Left lung (tissue), 10 donors: ENCODE measurements around the gene TTC24. TPM values are rescaled to one million over a fixed set of nuclear protein-coding genes. Genes with fewer than 3 reads are reported as not detected.

Experiments used
- ATAC-seq: fragments of 200-7000 bp; cut with Tn5 transposase; one replicate; pipeline ENCODE4 v1.9.1; 2020; ENCODE audit warnings: moderate library complexity
- DNase-seq, 4 donors: peaks; one replicate each; pipeline ENCODE4 v3.0.0-alpha.2; 2013 to 2020
- H3K27ac ChIP-seq, 2 donors: fragments of 200-600 bp; sonication (generic) in 1 of 2; one replicate each; pipeline versions ENCODE4 v1.5.0 to v1.8.0; 2020 to 2021
- H3K27me3 ChIP-seq, 2 donors: fragments of 200-600 bp; sonication (generic) in 1 of 2; one replicate each; pipeline versions ENCODE4 v1.5.0 to v1.8.0; 2020 to 2021
- H3K36me3 ChIP-seq, 2 donors: fragments of 200-600 bp; sonication (generic) in 1 of 2; one replicate each; pipeline versions ENCODE4 v1.5.0 to v1.8.0; 2020 to 2021
- H3K4me1 ChIP-seq, 2 donors: fragments of 200-600 bp; one replicate each; pipeline ENCODE4 v1.8.0; 2021
- H3K4me3 ChIP-seq, 2 donors: fragments of 200-600 bp; sonication (generic) in 1 of 2; one replicate each; pipeline versions ENCODE4 v1.5.0 to v1.8.0; 2020 to 2021; ENCODE audit warnings: mild to moderate bottlenecking in 1 of 2
- H3K9me3 ChIP-seq, 2 donors: fragments of 200-600 bp; sonication (generic) in 1 of 2; one replicate each; pipeline versions ENCODE4 v1.5.0 to v1.8.0; 2020 to 2021
- intact Hi-C, 2 donors: fragments of 100-400 bp; cut with DNase I; formaldehyde crosslinking; loops; one replicate each; pipeline versions ENCODE4 v1.11.2 to v1.14.2; 2022
- polyA plus RNA-seq, 6 donors: library from polyadenylated mRNA; unstranded; fragments of 120-200 nt; gene quantifications; one replicate each; pipeline ENCODE4 v1.2.1, GENCODE V29; 2013; ENCODE audit not compliant: insufficient read length in 6 of 6
- total RNA-seq, 2 donors: library from RNA; stranded (reverse); fragmentation: NEBNext Ultra II Directional; extraction: Animal tissue kit (Norgen Biotek cat#: 25700); gene quantifications; one replicate each; pipeline ENCODE4 v1.2.1, GENCODE V29; 2021
- TF ChIP-seq, protein P1 (sequence below), 2 donors: fragments of 200-600 bp; sonication (generic) in 1 of 2; IDR thresholded peaks; one replicate each; pipeline versions ENCODE4 v1.5.0 to v1.8.0; 2021; ENCODE audit warnings: antibody characterized with exemption in 2 of 2
- donor health status: DM: no; HTN: yes; CAD: no.
- donor health status: DM: no; HTN: no; CAD: no.

Gene TTC24
- total and polyA plus RNA-seq, 8 donors = 0.07 to 0.34 (median 0.16) TPM; not detected in 4

DNA sequence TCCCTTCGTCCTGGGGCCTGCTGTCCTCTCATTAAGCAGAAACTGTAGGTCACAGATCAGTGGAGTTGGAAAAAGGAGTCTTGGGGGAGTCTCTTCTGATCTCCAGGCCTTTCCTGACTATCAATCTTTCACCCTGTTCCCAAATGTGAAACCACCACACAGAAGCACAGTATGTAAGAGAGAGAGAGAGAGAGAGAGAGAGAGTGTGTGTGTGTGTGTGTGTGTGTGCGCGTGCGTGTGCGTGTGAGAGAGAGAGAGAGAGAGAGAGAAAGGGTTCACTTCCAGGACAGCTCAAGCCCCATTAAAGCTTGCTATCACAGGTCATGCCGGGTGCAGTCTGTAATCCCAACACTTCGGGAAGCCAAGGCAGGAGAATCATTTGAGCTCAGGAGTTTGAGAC, 1.5 kb upstream of the TTC24 start:
- no peak overlapping the region for H3K27ac ChIP-seq
- no peaks in the 10 kb centered on the region for H3K27me3 ChIP-seq
- DNase-seq = no peak
- no peaks in the 10 kb centered on the region for H3K36me3 ChIP-seq
- no peak overlapping the region for H3K4me3 ChIP-seq
- TF ChIP-seq, protein P1, sequence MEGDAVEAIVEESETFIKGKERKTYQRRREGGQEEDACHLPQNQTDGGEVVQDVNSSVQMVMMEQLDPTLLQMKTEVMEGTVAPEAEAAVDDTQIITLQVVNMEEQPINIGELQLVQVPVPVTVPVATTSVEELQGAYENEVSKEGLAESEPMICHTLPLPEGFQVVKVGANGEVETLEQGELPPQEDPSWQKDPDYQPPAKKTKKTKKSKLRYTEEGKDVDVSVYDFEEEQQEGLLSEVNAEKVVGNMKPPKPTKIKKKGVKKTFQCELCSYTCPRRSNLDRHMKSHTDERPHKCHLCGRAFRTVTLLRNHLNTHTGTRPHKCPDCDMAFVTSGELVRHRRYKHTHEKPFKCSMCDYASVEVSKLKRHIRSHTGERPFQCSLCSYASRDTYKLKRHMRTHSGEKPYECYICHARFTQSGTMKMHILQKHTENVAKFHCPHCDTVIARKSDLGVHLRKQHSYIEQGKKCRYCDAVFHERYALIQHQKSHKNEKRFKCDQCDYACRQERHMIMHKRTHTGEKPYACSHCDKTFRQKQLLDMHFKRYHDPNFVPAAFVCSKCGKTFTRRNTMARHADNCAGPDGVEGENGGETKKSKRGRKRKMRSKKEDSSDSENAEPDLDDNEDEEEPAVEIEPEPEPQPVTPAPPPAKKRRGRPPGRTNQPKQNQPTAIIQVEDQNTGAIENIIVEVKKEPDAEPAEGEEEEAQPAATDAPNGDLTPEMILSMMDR (IDR thresholded peaks at IDR 0.05) = no peak
- ATAC-seq = no peak
- no peaks in the 10 kb centered on the region for H3K9me3 ChIP-seq
- intact Hi-C loops = no loop called here
- no peaks in the 10 kb centered on the region for H3K4me1 ChIP-seq

DNA sequence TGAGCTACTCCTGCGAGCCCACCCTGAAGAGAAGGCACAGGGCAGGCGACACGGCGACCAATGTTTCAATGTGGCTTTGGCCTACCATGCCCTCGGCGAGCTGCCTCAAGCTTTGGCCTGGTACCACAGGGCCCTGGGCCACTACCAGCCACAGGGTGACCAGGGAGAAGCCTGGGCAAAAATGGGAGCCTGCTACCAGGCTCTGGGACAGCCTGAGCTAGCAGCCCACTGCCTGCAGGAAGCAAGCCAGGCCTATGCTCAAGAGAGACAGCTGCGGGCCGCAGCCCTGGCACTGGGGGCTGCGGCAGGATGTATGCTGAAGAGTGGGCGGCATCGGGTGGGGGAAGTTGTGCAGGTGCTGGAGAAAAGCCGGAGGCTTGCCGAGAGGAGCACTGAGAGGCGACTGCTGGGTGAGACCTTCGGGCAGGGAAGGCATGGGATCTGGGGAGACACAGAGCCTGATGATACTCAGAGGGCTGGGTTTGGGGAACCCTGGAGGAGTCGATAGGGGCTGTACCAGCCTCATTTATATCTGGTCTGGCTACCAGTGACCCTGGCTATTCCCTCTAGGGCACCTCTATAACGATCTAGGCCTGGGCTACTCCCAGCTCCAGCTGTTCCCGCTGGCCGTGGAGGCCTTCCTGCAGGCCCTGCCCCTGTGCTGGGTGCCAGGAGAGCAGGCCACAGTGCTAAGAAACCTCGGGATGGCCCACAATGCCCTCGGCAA, 2.3 kb downstream of the TTC24 start:
- Histone ChIP-seq H3K4me3 (no peak overlapping the region), H3K27ac (no peak overlapping the region), H3K4me1 (peaks cover 0 to 7% of the 10 kb centered on the region in 2 donors), H3K27me3 (no peaks in the 10 kb centered on the region), H3K36me3 (no peaks in the 10 kb centered on the region), H3K9me3 (no peaks in the 10 kb centered on the region)
- ATAC-seq (no peak), DNase-seq (no peak)
- intact Hi-C loops = no loop called here
- TF ChIP-seq, protein P1 (IDR thresholded peaks at IDR 0.05) = no peak

- Histone ChIP-seq H3K4me1 (peaks cover 0 to 7% of the 10 kb centered on the region in 2 donors), H3K4me3 (no peak overlapping the region), H3K27ac (no peak overlapping the region), H3K9me3 (no peaks in the 10 kb centered on the region), H3K27me3 (no peaks in the 10 kb centered on the region), H3K36me3 (no peaks in the 10 kb centered on the region)
- no peak for DNase-seq
- ATAC-seq = no peak
- TF ChIP-seq, protein P1 (IDR thresholded peaks at IDR 0.05) = no peak
- intact Hi-C loops = no loop called here
Measured at GRCh38 chr1:156582388-156583017, 3.0 kb downstream of the TTC24 start.

GRCh38 chr1:156583821-156584622, 4.5 kb downstream of the TTC24 start:
- TF ChIP-seq, protein P1 (IDR thresholded peaks at IDR 0.05) = peak; percentile 92 to 96
- H3K27ac ChIP-seq = no peak overlapping the region
- H3K4me3 ChIP-seq = no peak overlapping the region
- no peaks in the 10 kb centered on the region for H3K36me3 ChIP-seq
- ATAC-seq (peak; percentile 83), DNase-seq (peak in 3 of 4 donors; percentile 57 to 80 (median 61))
- H3K9me3 ChIP-seq = no peaks in the 10 kb centered on the region
- H3K4me1 ChIP-seq = peaks cover 0 to 7% of the 10 kb centered on the region in 2 donors
- intact Hi-C loops = no loop called here
- no peaks in the 10 kb centered on the region for H3K27me3 ChIP-seq

GRCh38 chr1:156584813-156585212, 5.3 kb downstream of the TTC24 start:
- TF ChIP-seq, protein P1 (IDR thresholded peaks at IDR 0.05) = no peak
- Histone ChIP-seq H3K27ac (no peak overlapping the region), H3K4me3 (no peak overlapping the region), H3K4me1 (peaks cover 0 to 7% of the 10 kb centered on the region in 2 donors), H3K27me3 (no peaks in the 10 kb centered on the region), H3K9me3 (no peaks in the 10 kb centered on the region), H3K36me3 (no peaks in the 10 kb centered on the region)
- intact Hi-C loops = no loop called here
- DNase-seq (no peak), ATAC-seq (no peak)
